ENCODE data around the gene CELA2A.
"Not testable (repeated sequence)": the region's sequence is repeated elsewhere in the genome, so short reads cannot be mapped to it uniquely, and the experiment has no call there.

The CELA2A gene

DNA sequence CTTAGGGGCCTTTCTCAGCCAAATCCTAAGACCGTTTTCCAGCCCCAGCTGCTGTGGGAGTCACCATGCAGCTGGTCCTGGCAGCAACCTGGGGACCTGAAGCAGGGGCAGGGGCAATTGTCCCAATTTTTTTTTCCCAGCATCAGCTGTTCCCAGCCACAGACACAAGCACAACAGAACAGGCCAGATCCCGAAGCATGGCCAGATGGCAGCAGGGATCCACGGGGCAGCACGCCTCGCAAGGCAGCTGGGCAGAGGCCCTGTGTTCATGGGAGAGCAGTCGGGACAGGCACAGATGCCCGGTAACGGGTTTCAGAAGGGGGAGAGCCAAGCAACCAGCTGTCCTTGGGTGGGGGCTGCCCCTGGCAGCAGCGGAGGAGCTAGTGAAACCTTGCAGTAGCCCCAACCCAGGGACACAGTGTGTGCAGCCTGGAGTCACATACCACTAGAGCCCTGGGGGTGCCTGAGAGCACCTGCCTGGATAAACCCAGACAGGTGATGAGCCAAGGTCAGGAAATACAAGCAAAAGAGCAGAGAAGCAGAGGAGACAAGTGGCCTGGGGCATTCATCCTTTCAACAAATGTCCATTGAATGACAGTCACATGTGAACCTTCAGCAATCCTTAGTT, 13.4 kb downstream of the CELA2A start:
- DNase-seq (ENCODE audit: low read depth), result not testable (repeated sequence)

GRCh38 chr1:15471067-15471466, 14.5 kb downstream of the CELA2A start:
- not testable (repeated sequence) for DNase-seq (ENCODE audit: low read depth)

GRCh38 chr1:15471723-15472122, 15.2 kb downstream of the CELA2A start:
- not testable (repeated sequence) for DNase-seq (ENCODE audit: low read depth)

- no peak for DNase-seq (ENCODE audit: low read depth)
Measured at GRCh38 chr1:15472587-15472986, 16.1 kb downstream of the CELA2A start.

DNA sequence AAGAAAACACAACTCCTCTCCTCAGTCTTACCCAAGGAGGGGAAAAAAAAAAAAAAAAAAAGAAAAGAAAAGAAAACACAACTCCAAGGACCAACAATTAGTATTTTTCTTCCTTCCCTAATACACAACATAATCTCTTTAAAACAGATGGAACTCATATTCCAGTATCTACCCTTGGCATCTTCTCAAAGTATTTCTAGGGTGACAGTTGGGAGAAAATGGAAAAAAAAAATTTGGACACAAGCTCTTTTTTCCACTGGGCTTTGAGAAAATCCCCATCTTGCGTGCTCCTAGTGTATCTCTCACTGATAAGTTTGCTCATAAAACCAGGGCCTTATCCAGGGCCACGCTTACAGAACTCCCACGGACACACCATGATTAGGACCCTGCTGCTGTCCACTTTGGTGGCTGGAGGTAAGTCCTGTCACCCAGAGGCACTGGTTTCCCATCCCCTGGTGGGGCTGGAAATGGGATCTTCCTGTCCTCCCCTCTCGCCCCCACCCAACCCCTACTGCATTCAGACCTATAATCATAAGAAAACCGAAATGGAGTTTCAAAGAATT, 19.3 kb downstream of the CELA2A start, which contains the start of gene CELA2B:
Gene CELA2B, plus strand, starts transcription at position 353 of the 563 bp plus-strand sequence. Its CDS starts 22 bp downstream, at position 375.
- DNase-seq (ENCODE audit: low read depth), result no peak

DNA sequence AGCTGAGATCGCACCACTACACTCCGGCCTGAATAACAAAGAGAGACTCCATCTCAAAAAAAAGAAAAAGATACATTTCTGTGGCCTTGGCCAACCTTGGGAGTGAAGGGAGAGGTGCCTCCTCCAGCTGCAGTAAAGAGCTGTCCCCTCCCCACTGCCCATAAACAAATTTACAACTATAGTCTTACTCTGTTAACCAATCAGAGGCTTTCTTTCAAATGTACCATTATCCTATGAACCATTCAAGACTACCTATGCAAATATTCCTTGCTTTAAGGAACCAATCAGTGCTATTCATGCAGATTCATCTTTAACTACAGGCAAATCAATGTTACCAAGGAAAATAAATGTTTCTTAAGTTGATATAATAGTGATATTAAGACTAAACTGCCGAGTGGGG, 20.4 kb downstream of the CELA2A start:
- DNase-seq (ENCODE audit: low read depth), result no peak

GRCh38 chr1:15477646-15478212, 21.2 kb downstream of the CELA2A start:
- no peak for DNase-seq (ENCODE audit: low read depth)

DNA sequence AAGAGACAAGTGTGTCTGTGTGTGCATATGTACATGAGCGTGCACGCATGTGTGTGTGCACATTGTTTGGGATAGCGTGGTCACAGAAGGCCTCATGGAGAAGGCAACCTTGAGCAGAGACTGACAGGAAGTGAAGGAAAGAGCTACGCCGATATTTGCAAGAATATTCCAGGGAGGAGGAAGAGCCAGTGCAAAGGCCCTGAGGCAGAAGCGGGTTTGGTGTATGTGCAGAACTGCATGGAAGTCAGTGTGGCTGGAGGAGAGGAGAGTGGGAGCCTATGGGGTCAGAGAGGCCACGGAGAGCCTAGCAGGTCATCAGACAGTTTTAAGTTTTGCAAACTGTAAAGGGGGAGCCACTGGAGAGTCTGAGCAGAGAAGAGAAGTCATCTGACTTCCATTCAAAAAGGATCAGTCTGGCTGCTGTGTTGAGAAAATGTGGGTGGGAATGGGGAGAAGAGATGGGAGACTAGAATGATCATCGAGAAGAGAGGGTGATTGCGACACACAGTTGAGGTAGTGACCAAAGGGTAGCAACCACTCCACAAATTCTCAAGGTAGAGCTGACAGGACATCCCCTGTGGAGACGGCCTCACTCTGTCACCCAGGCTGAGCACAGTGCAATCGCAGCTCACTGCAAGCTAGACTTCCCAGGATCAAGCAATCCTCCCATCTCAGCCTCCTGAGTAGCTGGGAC, 23.3 kb downstream of the CELA2A start:
- no peak for DNase-seq (ENCODE audit: low read depth)

GRCh38 chr1:15482455-15482854, 25.9 kb downstream of the CELA2A start:
- not testable (repeated sequence) for DNase-seq (ENCODE audit: low read depth)

- not testable (repeated sequence) for DNase-seq (ENCODE audit: low read depth)
Measured at GRCh38 chr1:15482983-15483543, 26.5 kb downstream of the CELA2A start.

GRCh38 chr1:15483971-15484370, 27.4 kb downstream of the CELA2A start:
- no peak for DNase-seq (ENCODE audit: low read depth)

GRCh38 chr1:15484443-15484842, 27.9 kb downstream of the CELA2A start:
- not testable (repeated sequence) for DNase-seq (ENCODE audit: low read depth)

DNA sequence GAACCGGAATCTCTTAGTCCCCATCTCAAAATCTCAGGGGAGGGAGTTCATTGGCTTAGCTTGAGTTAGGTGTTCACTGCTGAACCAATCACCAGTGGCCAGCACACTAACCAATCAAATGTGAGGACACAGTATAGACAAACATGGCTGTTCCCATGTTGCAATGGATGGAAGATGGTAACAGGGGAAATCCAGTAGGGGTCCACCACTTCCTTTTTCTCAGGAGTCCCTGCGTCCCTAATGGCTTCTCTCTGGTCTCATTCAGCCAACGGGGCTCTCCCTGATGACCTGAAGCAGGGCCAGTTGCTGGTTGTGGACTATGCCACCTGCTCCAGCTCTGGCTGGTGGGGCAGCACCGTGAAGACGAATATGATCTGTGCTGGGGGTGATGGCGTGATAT, 29.1 kb downstream of the CELA2A start:
- DNase-seq (ENCODE audit: low read depth), result no peak

DNA sequence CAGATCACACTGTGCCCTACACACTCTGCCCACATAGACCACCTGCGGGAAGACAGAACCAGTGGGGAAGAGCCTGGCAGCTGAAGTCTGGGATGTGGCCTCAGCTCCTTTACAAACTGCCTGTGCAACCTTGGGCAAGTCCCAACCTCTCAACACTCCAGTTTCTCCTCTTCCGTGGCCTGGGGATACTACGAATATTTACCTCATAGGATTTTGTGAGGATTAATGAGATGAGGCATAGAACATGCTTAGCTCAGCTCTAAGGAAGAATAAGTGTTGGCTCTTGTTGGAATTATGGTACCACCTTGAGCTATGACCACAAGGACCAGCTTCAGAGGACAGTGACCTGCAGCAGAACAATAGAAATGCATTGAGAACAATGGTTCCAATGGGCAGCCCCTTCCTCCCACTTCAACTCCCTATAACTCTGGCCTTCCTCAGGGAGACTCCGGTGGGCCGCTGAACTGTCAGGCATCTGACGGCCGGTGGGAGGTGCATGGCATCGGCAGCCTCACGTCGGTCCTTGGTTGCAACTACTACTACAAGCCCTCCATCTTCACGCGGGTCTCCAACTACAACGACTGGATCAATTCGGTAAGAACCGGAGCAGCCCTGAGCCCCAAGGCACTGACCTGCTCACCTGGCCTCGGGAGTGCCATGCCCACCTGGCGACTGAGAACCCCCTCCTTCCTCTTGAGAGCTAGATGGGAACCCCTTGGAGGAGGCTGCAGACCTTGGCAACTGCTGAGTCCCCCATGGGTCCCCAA, 30.5 kb downstream of the CELA2A start:
- not testable (repeated sequence) for DNase-seq (ENCODE audit: low read depth)

- DNase-seq (ENCODE audit: low read depth), result no peak
Measured at GRCh38 chr1:15488371-15488770, 31.8 kb downstream of the CELA2A start.

DNA sequence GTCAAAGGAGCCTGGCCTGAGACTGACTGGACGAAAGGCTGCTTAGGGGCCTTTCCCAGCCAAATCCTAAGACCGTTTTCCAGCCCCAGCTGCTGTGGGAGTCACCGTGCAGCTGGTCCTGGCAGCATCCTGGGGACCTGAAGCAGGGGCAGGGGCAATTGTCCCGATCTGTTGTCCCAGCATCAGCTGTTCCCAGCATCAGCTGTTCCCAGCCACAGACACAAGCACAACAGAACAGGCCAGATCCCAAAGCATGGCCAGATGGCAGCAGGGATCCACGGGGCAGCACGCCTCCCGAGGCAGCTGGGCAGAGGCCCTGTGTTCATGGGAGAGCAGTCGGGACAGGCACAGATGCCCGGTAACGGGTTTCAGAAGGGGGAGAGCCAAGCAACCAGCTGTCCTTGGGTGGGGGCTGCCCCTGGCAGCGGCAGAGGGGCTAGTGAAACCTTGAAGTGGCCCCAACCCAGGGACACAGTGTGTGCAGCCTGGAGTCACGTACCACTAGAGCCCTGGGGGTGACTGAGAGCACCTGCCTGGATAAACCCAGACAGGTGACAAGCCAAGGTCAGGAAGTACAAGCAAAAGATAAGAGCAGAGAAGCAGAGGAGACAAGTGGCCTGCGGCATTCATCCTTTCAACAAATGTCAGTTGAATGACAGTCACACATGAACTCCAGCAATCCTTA, 32.7 kb downstream of the CELA2A start:
- DNase-seq (ENCODE audit: low read depth), result no peak

DNA sequence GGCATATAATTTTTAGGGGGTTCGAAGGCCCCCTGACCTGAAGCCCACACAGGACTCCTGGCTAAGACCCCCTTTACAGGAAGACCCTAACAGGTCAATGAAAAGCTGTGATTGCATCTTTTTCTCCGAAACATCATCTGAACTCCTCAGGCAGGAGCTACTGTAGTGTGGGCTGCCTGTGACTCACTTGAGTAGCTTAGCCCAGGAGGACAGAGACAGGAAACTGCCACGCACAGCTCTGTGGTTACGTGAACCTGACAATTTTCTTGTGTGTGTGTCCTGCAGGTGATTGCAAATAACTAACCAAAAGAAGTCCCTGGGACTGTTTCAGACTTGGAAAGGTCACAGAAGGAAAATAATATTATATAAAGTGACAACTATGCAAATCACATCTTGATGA, 34.5 kb downstream of the CELA2A start:
- DNase-seq (ENCODE audit: low read depth), result not testable (repeated sequence)

GRCh38 chr1:15492596-15492995, 36.1 kb downstream of the CELA2A start:
- no peak for DNase-seq (ENCODE audit: low read depth)

DNA sequence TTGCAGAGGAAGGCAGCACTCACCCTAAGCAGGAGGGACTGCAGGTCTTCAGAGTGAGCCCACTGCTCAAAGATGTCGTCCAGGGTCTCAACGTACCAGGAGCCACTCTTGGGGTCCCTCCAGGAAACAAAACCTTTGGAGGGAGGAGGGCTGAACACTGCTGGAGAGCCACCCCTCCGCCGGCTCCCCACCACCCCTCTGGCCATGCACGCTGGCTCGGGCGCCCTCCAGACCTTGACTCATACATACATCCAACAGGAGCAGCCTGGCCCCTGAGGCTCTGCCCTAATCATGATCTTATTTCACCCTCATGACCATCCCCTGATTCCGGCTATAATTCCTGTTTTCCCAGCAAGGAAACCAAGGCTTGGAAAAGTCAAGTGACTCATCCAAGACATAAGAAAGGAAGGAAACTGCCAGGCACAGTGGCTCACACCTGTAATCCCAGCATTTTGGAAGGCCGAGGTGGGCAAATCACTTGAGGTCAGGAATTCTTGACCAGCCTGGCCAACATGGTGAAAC, 37.4 kb downstream of the CELA2A start:
- no peak for DNase-seq (ENCODE audit: low read depth)

DNA sequence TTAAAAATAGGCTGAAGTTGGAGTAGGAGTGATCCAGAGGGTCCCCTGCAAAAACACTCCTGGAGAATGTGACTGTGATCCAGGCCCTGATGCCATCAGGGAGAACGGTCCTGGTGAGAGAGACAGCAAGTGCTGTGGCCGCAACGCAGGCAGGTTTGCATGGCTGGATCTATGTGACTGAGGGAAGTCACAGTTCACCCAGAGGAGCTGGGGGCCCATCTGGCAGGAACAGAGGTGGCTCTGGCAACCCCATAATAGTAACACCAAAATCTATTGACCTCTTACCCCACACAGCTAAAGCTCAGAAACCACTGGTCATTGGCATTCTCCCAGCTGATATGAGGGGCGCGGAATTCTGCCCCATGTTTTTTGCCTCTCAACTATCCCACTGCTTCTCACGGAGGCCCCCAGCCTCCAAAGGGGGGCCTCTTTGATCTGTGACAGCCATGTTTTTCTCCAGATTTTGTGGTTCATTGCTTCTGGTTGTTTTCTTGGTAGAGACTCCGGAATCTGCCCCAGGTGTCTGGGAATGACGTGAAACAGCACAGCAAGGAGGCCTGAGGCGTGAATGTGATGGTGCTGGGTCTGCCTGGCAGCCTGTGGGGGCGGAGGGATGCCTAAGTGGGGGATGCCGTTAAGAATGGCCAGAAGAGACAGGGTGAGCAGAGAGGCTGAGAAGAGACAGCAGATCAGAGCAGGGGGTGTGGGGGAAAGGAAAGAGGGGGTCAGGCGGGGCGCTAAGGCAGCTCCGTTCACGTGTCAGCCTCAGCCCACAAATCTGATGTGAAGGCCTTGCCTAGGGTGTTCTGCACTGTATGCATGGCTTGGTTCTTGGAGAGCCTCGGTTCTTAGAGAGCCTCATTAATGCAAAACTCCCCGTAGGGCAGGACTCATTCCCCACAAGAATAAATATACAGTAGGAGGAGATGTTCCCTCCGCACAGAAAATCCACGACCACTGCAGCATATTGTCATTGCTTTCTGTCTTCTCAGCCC, 43.9 kb downstream of the CELA2A start:
- no peak for DNase-seq (ENCODE audit: low read depth)
